ENCODE measurements around the gene MT1M.

The MT1M gene

DNA sequence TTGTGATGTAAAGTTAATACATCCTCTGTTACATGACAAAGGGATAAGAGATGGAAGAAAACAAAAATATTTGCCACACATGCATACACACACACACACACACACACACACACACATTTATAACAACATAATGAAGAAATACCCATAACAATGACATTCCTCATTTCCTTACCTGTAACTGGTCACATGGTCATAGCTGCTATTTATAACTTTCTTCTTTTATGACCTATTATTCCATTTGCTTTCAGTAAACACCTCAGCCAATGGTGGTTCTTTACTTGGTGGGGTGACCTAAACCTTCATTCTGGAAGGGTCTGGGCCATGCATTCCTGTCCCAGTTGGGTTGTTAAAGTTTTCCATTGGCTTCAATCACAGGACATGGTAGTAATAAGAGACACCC, 18.8 kb upstream of the MT1M start:
- H3K27ac ChIP-seq (ENCODE audit: low read depth, low read length, poor library complexity, severe bottlenecking): no peak overlapping the region

DNA sequence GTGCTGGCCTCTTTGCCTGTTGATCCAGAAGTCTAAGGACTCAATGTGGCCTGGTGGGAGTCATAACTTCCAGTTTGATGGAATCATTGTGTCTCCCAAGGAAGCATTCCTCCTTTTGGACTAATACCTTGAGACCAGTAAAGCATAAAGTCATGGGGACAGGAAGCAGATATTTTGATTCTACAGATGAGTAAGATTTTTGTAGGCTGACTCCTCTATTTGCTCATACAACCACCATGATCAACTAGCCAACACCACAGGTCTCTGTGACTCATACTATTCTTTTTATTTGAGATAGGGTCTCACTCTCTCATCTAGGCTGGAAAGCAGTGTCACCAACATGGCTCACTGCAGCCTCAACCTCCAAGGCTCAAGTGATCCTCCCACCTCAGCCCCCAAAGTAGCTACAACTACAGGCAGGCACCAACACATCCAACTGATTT, 17.9 kb upstream of the MT1M start:
- no peaks in the 10 kb centered on the region for H3K79me2 ChIP-seq (ENCODE audit: insufficient read depth, low read length)
- H4K20me1 ChIP-seq (ENCODE audit: insufficient read depth, low read length): no peaks in the 10 kb centered on the region
- no peak for TF ChIP-seq EZH2 (IDR thresholded peaks at IDR 0.05; ENCODE audit: borderline replicate concordance, low read length)
- TF ChIP-seq, protein P1, sequence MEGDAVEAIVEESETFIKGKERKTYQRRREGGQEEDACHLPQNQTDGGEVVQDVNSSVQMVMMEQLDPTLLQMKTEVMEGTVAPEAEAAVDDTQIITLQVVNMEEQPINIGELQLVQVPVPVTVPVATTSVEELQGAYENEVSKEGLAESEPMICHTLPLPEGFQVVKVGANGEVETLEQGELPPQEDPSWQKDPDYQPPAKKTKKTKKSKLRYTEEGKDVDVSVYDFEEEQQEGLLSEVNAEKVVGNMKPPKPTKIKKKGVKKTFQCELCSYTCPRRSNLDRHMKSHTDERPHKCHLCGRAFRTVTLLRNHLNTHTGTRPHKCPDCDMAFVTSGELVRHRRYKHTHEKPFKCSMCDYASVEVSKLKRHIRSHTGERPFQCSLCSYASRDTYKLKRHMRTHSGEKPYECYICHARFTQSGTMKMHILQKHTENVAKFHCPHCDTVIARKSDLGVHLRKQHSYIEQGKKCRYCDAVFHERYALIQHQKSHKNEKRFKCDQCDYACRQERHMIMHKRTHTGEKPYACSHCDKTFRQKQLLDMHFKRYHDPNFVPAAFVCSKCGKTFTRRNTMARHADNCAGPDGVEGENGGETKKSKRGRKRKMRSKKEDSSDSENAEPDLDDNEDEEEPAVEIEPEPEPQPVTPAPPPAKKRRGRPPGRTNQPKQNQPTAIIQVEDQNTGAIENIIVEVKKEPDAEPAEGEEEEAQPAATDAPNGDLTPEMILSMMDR (IDR thresholded peaks at IDR 0.05; ENCODE audit: low read length): no peak
- no peaks in the 10 kb centered on the region for H3F3A ChIP-seq (ENCODE audit: insufficient read depth, low read length)
- H3K9ac ChIP-seq (ENCODE audit: low read length): no peak overlapping the region
- H3K4me1 ChIP-seq (ENCODE audit: insufficient read depth, low read length, severe bottlenecking): peaks cover 11% of the 10 kb centered on the region
- H3K27ac ChIP-seq (ENCODE audit: low read depth, low read length, poor library complexity, severe bottlenecking): no peak overlapping the region
- H3K27me3 ChIP-seq (ENCODE audit: insufficient read depth, low read length): no peaks in the 10 kb centered on the region
- no peak overlapping the region for H3K4me2 ChIP-seq (ENCODE audit: low read length)
- H3K4me3 ChIP-seq (ENCODE audit: low read depth, low read length, poor library complexity, severe bottlenecking): no peak overlapping the region
- no peaks in the 10 kb centered on the region for H3K9me3 ChIP-seq (ENCODE audit: low read length)
- H3K9me2 ChIP-seq (ENCODE audit: low read depth, low read length): no peaks in the 10 kb centered on the region
- H3K36me3 ChIP-seq (ENCODE audit: insufficient read depth, low read length): no peaks in the 10 kb centered on the region
- H2AFZ ChIP-seq (ENCODE audit: low read length): no peak overlapping the region

More for the DNA sequence above, 18.8 kb upstream of the MT1M start:
- H3K27me3 ChIP-seq (ENCODE audit: insufficient read depth, low read length): no peaks in the 10 kb centered on the region
- H3K4me1 ChIP-seq (ENCODE audit: insufficient read depth, low read length, severe bottlenecking): peaks cover 19% of the 10 kb centered on the region
- no peaks in the 10 kb centered on the region for H3K36me3 ChIP-seq (ENCODE audit: insufficient read depth, low read length)
- no peaks in the 10 kb centered on the region for H3K9me3 ChIP-seq (ENCODE audit: low read length)
- no peak overlapping the region for H3K4me3 ChIP-seq (ENCODE audit: low read depth, low read length, poor library complexity, severe bottlenecking)
- H3F3A ChIP-seq (ENCODE audit: insufficient read depth, low read length): no peaks in the 10 kb centered on the region
- H3K79me2 ChIP-seq (ENCODE audit: insufficient read depth, low read length): no peaks in the 10 kb centered on the region
- H3K9ac ChIP-seq (ENCODE audit: low read length): no peak overlapping the region
- no peaks in the 10 kb centered on the region for H4K20me1 ChIP-seq (ENCODE audit: insufficient read depth, low read length)
- TF ChIP-seq EZH2 (IDR thresholded peaks at IDR 0.05; ENCODE audit: borderline replicate concordance, low read length): no peak
- TF ChIP-seq, protein P1 (IDR thresholded peaks at IDR 0.05; ENCODE audit: low read length): no peak
- no peaks in the 10 kb centered on the region for H3K9me2 ChIP-seq (ENCODE audit: low read depth, low read length)
- no peak overlapping the region for H2AFZ ChIP-seq (ENCODE audit: low read length)
- H3K4me2 ChIP-seq (ENCODE audit: low read length): no peak overlapping the region

DNA sequence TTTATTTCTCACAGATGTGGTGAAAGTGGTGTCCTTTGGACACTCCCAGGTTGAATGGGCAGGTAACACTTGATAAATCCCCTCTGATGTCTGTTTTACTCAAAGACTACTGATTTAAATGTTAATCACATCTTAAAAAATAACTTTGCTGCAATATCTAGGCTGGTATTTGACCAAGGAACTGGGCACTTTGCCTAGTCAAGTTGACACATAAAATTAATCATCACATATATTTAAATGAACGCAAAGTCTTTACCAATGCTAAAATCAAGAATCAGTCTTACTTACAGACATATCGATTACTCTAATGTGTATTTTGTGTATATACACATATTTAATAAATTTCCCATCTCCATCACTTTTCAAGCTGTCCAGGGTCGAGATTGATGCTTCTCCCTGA, 17.1 kb upstream of the MT1M start:
- H2AFZ ChIP-seq (ENCODE audit: low read length): no peak overlapping the region
- H3K27me3 ChIP-seq (ENCODE audit: insufficient read depth, low read length): no peaks in the 10 kb centered on the region
- H4K20me1 ChIP-seq (ENCODE audit: insufficient read depth, low read length): no peaks in the 10 kb centered on the region
- H3F3A ChIP-seq (ENCODE audit: insufficient read depth, low read length): no peaks in the 10 kb centered on the region
- no peaks in the 10 kb centered on the region for H3K36me3 ChIP-seq (ENCODE audit: insufficient read depth, low read length)
- no peaks in the 10 kb centered on the region for H3K79me2 ChIP-seq (ENCODE audit: insufficient read depth, low read length)
- no peaks in the 10 kb centered on the region for H3K9me2 ChIP-seq (ENCODE audit: low read depth, low read length)
- no peak overlapping the region for H3K4me3 ChIP-seq (ENCODE audit: low read depth, low read length, poor library complexity, severe bottlenecking)
- TF ChIP-seq, protein P1 (IDR thresholded peaks at IDR 0.05; ENCODE audit: low read length): no peak
- TF ChIP-seq EZH2 (IDR thresholded peaks at IDR 0.05; ENCODE audit: borderline replicate concordance, low read length): no peak
- no peaks in the 10 kb centered on the region for H3K9me3 ChIP-seq (ENCODE audit: low read length)
- peaks cover 3% of the 10 kb centered on the region for H3K4me1 ChIP-seq (ENCODE audit: insufficient read depth, low read length, severe bottlenecking)
- H3K9ac ChIP-seq (ENCODE audit: low read length): no peak overlapping the region
- H3K27ac ChIP-seq (ENCODE audit: low read depth, low read length, poor library complexity, severe bottlenecking): no peak overlapping the region
- H3K4me2 ChIP-seq (ENCODE audit: low read length): no peak overlapping the region
